ENCODE data around the gene CNOT11.
A peak's percentile ranks its signal among the peaks of the same experiment; 100 is the strongest.

Gene CNOT11

GRCh38 chr2:101300164-101300563 lies 47.5 kb downstream of the CNOT11 start:
- peaks cover 61% of the 10 kb centered on the region for H3K4me1 Mint-ChIP-seq (ENCODE audit: low read depth)
- no peaks in the 10 kb centered on the region for H3K27me3 Mint-ChIP-seq
- H3K27ac Mint-ChIP-seq, result no peak overlapping the region
- no peak overlapping the region for H3K4me3 Mint-ChIP-seq
- no peaks in the 10 kb centered on the region for H3K9me3 Mint-ChIP-seq
- peaks cover 57% of the 10 kb centered on the region for H3K36me3 Mint-ChIP-seq (ENCODE audit: low read depth)
- intact Hi-C loops (cut with micrococcal nuclease), result no loop called here

- intact Hi-C loops (cut with micrococcal nuclease), result no loop called here
- Mint-ChIP-seq H3K4me1 (ENCODE audit: low read depth) (peaks cover 66% of the 10 kb centered on the region), H3K27me3 (no peaks in the 10 kb centered on the region), H3K9me3 (no peaks in the 10 kb centered on the region), H3K36me3 (ENCODE audit: low read depth) (peaks cover 64% of the 10 kb centered on the region), H3K27ac (no peak overlapping the region), H3K4me3 (no peak overlapping the region)
Observed at GRCh38 chr2:101300836-101301235, 48.1 kb downstream of the CNOT11 start.

GRCh38 chr2:101302016-101302415 lies 49.3 kb downstream of the CNOT11 start:
- H3K36me3 Mint-ChIP-seq (ENCODE audit: low read depth), result peaks cover 67% of the 10 kb centered on the region
- peaks cover 74% of the 10 kb centered on the region for H3K4me1 Mint-ChIP-seq (ENCODE audit: low read depth)
- H3K9me3 Mint-ChIP-seq, result no peaks in the 10 kb centered on the region
- no peaks in the 10 kb centered on the region for H3K27me3 Mint-ChIP-seq
- intact Hi-C loops (cut with micrococcal nuclease), result no loop called here
- peak overlapping the region; percentile 16 for H3K27ac Mint-ChIP-seq
- H3K4me3 Mint-ChIP-seq, result no peak overlapping the region

- H3K9me3 Mint-ChIP-seq, result no peaks in the 10 kb centered on the region
- H3K27ac Mint-ChIP-seq, result no peak overlapping the region
- H3K4me1 Mint-ChIP-seq (ENCODE audit: low read depth), result peaks cover 70% of the 10 kb centered on the region
- no peaks in the 10 kb centered on the region for H3K27me3 Mint-ChIP-seq
- H3K4me3 Mint-ChIP-seq, result no peak overlapping the region
- peaks cover 70% of the 10 kb centered on the region for H3K36me3 Mint-ChIP-seq (ENCODE audit: low read depth)
- intact Hi-C loops (cut with micrococcal nuclease), result no loop called here
Observed at GRCh38 chr2:101303688-101304087, 51.0 kb downstream of the CNOT11 start.

DNA sequence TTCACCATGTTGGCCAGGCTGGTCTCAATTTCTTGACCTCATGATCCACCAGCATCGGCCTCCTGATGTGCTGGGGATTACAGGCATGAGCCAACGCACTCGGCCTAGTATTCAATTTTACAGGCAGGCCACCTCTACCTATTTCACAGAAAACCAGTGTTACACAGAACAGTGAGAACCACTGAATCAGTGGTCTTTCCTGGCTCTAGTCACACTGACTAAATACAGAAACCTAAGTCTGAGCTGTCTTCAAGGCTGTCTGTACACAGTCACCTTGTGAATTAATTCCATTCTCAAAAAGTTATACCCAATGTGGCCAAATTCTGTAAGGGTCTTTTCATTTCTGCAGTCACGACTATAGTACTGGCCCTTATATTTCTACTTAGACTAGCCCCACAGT lies 52.3 kb downstream of the CNOT11 start:
- peaks cover 59% of the 10 kb centered on the region for H3K36me3 Mint-ChIP-seq (ENCODE audit: low read depth)
- H3K27ac Mint-ChIP-seq, result peak overlapping the region; percentile 57

DNA sequence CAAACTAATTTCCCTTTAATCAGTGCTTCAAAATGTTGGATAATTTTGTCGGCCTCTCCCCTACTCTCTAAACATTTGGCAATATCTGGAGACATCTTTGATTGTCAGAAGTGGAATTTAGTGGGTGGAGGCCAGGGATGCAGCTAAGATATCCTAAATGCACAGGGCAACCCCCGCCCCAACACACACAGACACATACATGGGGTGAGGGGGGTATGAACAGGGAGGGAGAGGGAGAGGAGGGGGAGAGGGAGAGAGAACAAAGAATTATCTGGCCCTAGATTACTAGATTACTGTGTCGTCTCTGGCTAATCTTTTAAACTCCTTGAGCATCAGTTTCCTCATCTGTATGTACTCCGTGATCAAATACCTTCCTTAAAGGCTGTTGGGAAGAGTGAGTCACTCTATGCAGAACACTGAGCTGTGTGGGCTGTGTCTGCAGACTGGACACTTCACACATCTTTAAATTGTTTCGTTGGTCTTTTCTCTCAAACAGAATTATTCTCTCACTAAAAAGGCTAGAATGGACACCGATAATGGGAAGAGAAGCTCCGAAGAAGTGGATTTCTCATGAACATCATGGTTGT lies 52.9 kb downstream of the CNOT11 start:
- no peaks in the 10 kb centered on the region for H3K9me3 Mint-ChIP-seq
- H3K4me1 Mint-ChIP-seq (ENCODE audit: low read depth), result peaks cover 69% of the 10 kb centered on the region
- H3K27me3 Mint-ChIP-seq, result no peaks in the 10 kb centered on the region
- peaks cover 57% of the 10 kb centered on the region for H3K36me3 Mint-ChIP-seq (ENCODE audit: low read depth)
- H3K27ac Mint-ChIP-seq, result peak overlapping the region; percentile 57
- intact Hi-C loops (cut with micrococcal nuclease), result loop anchor here (1.0 to 5.0 kb wide), 2 partner anchors 37 to 52 kb away; no protein-coding TSS in a partner anchor
- H3K4me3 Mint-ChIP-seq, result peak overlapping the region; percentile 39

More for the DNA sequence above, 52.3 kb downstream of the CNOT11 start:
- Mint-ChIP-seq H3K4me1 (ENCODE audit: low read depth) (peaks cover 69% of the 10 kb centered on the region), H3K9me3 (no peaks in the 10 kb centered on the region), H3K4me3 (no peak overlapping the region), H3K27me3 (no peaks in the 10 kb centered on the region)
- intact Hi-C loops (cut with micrococcal nuclease), result loop anchor here (5.0 kb wide), 1 partner anchor 37 kb away; no protein-coding TSS in a partner anchor

- Mint-ChIP-seq H3K27me3 (no peaks in the 10 kb centered on the region), H3K4me1 (ENCODE audit: low read depth) (peaks cover 69% of the 10 kb centered on the region)
- intact Hi-C loops (cut with micrococcal nuclease), result loop anchor here (1.0 to 5.0 kb wide), 2 partner anchors 36 to 53 kb away; no protein-coding TSS in a partner anchor
Observed at GRCh38 chr2:101306410-101306809, 53.7 kb downstream of the CNOT11 start.

DNA sequence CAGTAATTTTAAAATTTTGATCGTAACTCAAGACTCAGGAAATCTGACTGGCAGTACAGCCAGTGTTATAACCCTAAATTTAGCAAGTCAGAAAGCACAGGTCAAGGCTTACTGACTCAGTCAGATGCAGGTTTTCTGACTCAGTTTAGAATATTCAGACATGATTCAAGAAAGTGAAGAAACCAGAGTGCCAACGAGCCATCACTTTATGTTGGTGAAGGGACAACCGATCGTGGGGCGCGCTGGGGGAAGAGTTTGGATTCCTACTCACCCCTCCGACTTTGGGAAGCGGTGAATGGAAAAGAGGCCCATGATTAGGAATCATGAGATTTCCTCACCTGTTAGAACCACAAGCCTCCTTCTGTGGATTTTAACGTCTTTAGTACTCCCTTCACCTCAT lies 54.8 kb downstream of the CNOT11 start:
- peak overlapping the region; percentile 87 for H3K27ac Mint-ChIP-seq
- intact Hi-C loops (cut with micrococcal nuclease), result loop anchor here (5.0 kb wide), 1 partner anchor 35 kb away; no protein-coding TSS in a partner anchor
- H3K36me3 Mint-ChIP-seq (ENCODE audit: low read depth), result peaks cover 43% of the 10 kb centered on the region
- H3K4me1 Mint-ChIP-seq (ENCODE audit: low read depth), result peaks cover 62% of the 10 kb centered on the region
- H3K9me3 Mint-ChIP-seq, result no peaks in the 10 kb centered on the region
- H3K27me3 Mint-ChIP-seq, result no peaks in the 10 kb centered on the region
- H3K4me3 Mint-ChIP-seq, result peak overlapping the region; percentile 85

More at GRCh38 chr2:101306410-101306809, 53.7 kb downstream of the CNOT11 start:
- peak overlapping the region; percentile 85 for H3K4me3 Mint-ChIP-seq
- H3K9me3 Mint-ChIP-seq, result no peaks in the 10 kb centered on the region
- peaks cover 54% of the 10 kb centered on the region for H3K36me3 Mint-ChIP-seq (ENCODE audit: low read depth)
- H3K27ac Mint-ChIP-seq, result peak overlapping the region; percentile 87

DNA sequence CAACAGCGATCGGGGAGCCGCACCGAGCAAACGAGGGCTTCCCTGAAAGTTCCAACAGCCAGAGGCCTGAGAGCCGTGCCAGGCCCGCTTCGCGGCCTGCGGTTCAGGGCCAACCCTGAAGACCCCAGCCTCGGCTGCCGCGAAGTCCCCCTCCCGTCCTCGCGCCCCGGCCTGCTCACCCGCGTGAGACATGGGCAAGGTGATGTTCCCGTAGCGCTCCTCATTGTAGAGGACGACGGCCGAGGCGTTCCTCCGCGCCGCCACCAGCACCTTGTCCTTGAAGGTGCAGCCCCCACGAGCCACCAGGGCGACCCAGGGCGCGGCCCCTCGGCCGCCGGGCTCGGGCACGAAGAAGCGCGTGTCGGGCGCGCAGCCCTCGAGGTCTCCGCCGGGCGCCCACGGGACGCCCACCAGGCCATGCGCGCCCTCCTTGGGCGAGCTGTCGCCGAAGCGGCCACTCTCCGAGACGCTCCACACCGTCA lies 55.3 kb downstream of the CNOT11 start:
- H3K4me1 Mint-ChIP-seq (ENCODE audit: low read depth), result peaks cover 57% of the 10 kb centered on the region
- H3K9me3 Mint-ChIP-seq, result no peaks in the 10 kb centered on the region
- H3K36me3 Mint-ChIP-seq (ENCODE audit: low read depth), result peaks cover 39% of the 10 kb centered on the region
- H3K27ac Mint-ChIP-seq, result peak overlapping the region; percentile 87
- peak overlapping the region; percentile 85 for H3K4me3 Mint-ChIP-seq
- intact Hi-C loops (cut with micrococcal nuclease), result loop anchor here (5.0 kb wide), 1 partner anchor 34 kb away; no protein-coding TSS in a partner anchor
- H3K27me3 Mint-ChIP-seq, result no peaks in the 10 kb centered on the region

GRCh38 chr2:101308432-101309210 lies 55.9 kb downstream of the CNOT11 start, which contains the start of gene RNF149:
TSS of gene RNF149 (minus strand) at chr2:101308701. CDS start at chr2:101308588, 113 bp downstream.
- peak within 1 kb of the TSS; percentile 87 for H3K27ac Mint-ChIP-seq
- intact Hi-C loops (cut with micrococcal nuclease), result loop anchor here (1.0 to 5.0 kb wide), 2 partner anchors 20 to 34 kb away; no protein-coding TSS in a partner anchor
- peak within 1 kb of the TSS; percentile 85 for H3K4me3 Mint-ChIP-seq
- no peaks in the 10 kb centered on the region for H3K27me3 Mint-ChIP-seq
- no peaks in the 10 kb centered on the region for H3K9me3 Mint-ChIP-seq
- H3K4me1 Mint-ChIP-seq (ENCODE audit: low read depth), result peaks cover 56% of the 10 kb centered on the region
- H3K36me3 Mint-ChIP-seq (ENCODE audit: low read depth), result peaks cover 36% of the 10 kb centered on the region

GRCh38 chr2:101310090-101310833 lies 57.6 kb downstream of the CNOT11 start:
- intact Hi-C loops (cut with micrococcal nuclease), result no loop called here
- peaks cover 26% of the 10 kb centered on the region for H3K36me3 Mint-ChIP-seq (ENCODE audit: low read depth)
- H3K4me3 Mint-ChIP-seq, result peak overlapping the region; percentile 32
- no peaks in the 10 kb centered on the region for H3K9me3 Mint-ChIP-seq
- H3K27ac Mint-ChIP-seq, result peak overlapping the region; percentile 87
- H3K4me1 Mint-ChIP-seq (ENCODE audit: low read depth), result peaks cover 46% of the 10 kb centered on the region
- H3K27me3 Mint-ChIP-seq, result no peaks in the 10 kb centered on the region

DNA sequence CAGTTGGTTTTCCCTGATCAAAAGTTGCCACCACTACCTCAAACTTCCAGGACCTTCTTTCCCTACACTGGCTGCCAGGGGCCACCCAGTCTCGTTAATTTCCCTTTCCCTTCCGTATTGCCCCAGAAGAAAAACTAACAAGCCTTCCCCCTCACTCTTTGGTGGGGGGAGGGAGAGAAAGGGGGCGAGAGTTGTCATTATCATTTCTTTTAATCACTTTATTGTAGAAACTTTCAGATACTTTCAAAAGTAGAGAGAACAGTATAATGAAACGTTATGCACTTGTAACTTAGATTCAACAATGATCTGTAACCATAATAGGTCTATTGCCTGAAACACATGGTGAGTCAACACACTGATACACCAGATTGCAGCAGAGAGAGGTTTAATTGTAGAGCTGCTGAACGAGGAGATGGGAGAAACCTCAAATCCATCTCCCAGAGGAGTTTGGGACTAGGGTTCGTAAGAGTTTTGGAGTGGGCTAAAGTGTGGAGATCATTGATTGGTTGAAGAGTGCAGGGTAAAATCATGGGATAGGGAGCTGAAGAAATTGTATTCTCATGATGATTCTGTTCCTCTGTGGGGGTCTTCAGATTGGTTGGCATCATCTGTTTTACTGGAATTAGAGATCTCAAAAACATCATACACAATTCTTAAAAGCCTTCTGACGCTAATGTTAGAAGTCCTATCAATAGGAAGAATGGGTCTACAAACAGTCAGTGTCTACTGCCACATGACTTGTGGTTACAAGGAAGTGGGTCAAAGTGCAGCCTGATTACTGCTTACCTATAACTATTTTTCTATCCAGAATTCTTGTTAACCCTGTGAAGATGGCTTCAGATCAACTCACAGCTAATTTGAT lies 58.4 kb downstream of the CNOT11 start:
- intact Hi-C loops (cut with micrococcal nuclease), result no loop called here
- no peaks in the 10 kb centered on the region for H3K27me3 Mint-ChIP-seq
- no peak overlapping the region for H3K4me3 Mint-ChIP-seq
- H3K27ac Mint-ChIP-seq, result peak overlapping the region; percentile 87
- H3K4me1 Mint-ChIP-seq (ENCODE audit: low read depth), result peaks cover 38% of the 10 kb centered on the region
- no peaks in the 10 kb centered on the region for H3K9me3 Mint-ChIP-seq
- H3K36me3 Mint-ChIP-seq (ENCODE audit: low read depth), result peaks cover 20% of the 10 kb centered on the region

DNA sequence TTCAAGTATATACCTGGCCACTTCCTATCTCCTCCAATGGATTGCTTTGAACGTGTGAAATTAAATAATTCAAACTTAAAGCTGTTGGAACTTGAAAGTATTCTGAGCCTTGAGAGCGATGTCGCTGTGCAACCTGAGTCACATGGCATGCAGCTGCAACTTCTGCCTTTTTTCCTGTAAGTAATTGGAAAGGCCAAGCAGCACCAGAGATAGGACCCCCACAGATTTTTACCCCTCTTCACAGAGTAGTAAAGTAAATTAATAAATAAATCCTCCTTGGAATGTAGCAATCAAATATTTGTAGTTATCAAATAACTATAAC lies 59.0 kb downstream of the CNOT11 start:
- no peaks in the 10 kb centered on the region for H3K27me3 Mint-ChIP-seq
- H3K27ac Mint-ChIP-seq, result peak overlapping the region; percentile 87
- H3K9me3 Mint-ChIP-seq, result no peaks in the 10 kb centered on the region
- peaks cover 36% of the 10 kb centered on the region for H3K4me1 Mint-ChIP-seq (ENCODE audit: low read depth)
- H3K4me3 Mint-ChIP-seq, result no peak overlapping the region
- intact Hi-C loops (cut with micrococcal nuclease), result no loop called here
- H3K36me3 Mint-ChIP-seq (ENCODE audit: low read depth), result peaks cover 16% of the 10 kb centered on the region

All from dendritic cell treated with granulocyte-macrophage colony-stimulating factor and Interleukin-4, amounts not matched to agents 40 ng/mL and 50 ng/mL, for 4 days (primary cell).